Measurements from ENCODE around the gene OSBP2.

OSBP2 gene

GRCh38 chr22:30742291-30743256 lies 47.9 kb downstream of the OSBP2 start:
- no peak overlapping the region for H3K4me3 ChIP-seq (ENCODE audit: low read length)
- no peak for DNase-seq (ENCODE audit: low read depth)
- TF ChIP-seq, protein P1, sequence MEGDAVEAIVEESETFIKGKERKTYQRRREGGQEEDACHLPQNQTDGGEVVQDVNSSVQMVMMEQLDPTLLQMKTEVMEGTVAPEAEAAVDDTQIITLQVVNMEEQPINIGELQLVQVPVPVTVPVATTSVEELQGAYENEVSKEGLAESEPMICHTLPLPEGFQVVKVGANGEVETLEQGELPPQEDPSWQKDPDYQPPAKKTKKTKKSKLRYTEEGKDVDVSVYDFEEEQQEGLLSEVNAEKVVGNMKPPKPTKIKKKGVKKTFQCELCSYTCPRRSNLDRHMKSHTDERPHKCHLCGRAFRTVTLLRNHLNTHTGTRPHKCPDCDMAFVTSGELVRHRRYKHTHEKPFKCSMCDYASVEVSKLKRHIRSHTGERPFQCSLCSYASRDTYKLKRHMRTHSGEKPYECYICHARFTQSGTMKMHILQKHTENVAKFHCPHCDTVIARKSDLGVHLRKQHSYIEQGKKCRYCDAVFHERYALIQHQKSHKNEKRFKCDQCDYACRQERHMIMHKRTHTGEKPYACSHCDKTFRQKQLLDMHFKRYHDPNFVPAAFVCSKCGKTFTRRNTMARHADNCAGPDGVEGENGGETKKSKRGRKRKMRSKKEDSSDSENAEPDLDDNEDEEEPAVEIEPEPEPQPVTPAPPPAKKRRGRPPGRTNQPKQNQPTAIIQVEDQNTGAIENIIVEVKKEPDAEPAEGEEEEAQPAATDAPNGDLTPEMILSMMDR (conservative IDR thresholded peaks at IDR 0.05; ENCODE audit: low read length), result no peak

DNA sequence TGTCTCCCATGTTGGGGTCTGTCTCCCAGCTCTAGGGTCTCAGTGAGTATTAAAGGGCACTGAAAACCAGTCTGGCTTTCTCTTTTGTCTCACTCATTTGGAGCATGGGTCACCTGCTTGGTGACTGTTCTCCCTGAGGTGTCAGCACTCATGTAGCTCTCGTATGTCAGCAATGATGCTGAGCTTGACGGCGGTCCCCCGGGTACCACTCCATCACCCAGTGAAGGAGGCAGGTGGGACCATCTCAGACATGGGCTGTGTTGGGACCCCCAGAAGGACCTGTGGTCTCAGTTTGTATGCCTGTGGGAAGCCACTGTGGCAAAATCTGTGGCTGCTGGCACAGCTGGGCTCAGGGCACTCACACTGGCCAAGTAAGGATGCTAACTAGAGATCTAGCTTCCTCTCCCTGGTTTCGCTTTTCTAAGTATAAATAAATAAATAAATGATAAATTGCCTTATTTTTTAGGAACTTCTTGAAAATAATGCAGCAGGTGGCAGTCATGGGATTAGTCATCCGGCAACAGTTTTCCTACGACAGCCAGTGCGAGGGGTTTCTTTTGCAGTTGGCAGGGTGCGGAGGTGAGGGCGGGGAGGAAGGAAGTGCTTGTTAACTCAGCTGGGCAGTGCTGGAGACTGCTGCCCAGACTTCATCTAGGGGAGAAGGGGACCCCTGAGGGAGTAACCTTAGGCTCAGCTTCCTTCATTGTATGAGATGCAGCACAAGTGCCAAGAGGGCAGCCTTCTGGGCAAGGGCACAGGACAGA lies 48.8 kb downstream of the OSBP2 start:
- no peak for DNase-seq (ENCODE audit: low read depth)
- TF ChIP-seq, protein P1 (conservative IDR thresholded peaks at IDR 0.05; ENCODE audit: low read length), result no peak

DNA sequence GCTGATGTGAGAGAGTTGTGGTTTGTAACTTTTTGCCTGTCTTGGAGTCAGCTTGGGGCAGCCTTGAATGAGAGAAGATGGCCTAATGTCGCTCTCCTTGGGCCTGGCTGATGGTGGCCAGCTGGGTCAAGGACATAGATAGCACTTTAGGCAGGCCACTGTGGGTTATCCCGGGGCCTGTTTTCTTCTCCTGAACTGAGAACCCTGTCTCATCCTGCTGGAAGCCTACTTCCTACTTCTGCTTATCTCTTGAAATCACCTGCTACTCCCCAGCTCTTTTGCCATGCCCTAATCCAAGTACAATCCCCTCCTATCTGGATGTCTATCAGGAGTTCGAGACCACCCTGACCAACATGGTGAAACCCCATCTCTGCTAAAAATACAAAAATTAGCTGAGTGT lies 49.5 kb downstream of the OSBP2 start:
- TF ChIP-seq, protein P1 (conservative IDR thresholded peaks at IDR 0.05; ENCODE audit: low read length), result no peak
- no peak overlapping the region for H3K4me3 ChIP-seq (ENCODE audit: low read length)
- no peak for DNase-seq (ENCODE audit: low read depth)

More for the DNA sequence above, 48.8 kb downstream of the OSBP2 start:
- no peak overlapping the region for H3K4me3 ChIP-seq (ENCODE audit: low read length)

GRCh38 chr22:30747493-30747892 lies 52.8 kb downstream of the OSBP2 start:
- no peak overlapping the region for H3K4me3 ChIP-seq (ENCODE audit: low read length)
- no peak for DNase-seq (ENCODE audit: low read depth)
- TF ChIP-seq, protein P1 (conservative IDR thresholded peaks at IDR 0.05; ENCODE audit: low read length), result no peak

GRCh38 chr22:30749272-30749671 lies 54.6 kb downstream of the OSBP2 start:
- H3K4me3 ChIP-seq (ENCODE audit: low read length), result no peak overlapping the region
- TF ChIP-seq, protein P1 (conservative IDR thresholded peaks at IDR 0.05; ENCODE audit: low read length), result no peak
- no peak for DNase-seq (ENCODE audit: low read depth)

GRCh38 chr22:30749849-30750248 lies 55.2 kb downstream of the OSBP2 start:
- TF ChIP-seq, protein P1 (conservative IDR thresholded peaks at IDR 0.05; ENCODE audit: low read length), result no peak
- H3K4me3 ChIP-seq (ENCODE audit: low read length), result no peak overlapping the region
- no peak for DNase-seq (ENCODE audit: low read depth)
